Measurements from ENCODE around the gene NSMF.

Gene NSMF

GRCh38 chr9:137480686-137481683 is 21.9 kb upstream of the NSMF start (continued):
- no peak for TF ChIP-seq SP7 (tag by site-specific recombination; IDR thresholded peaks at IDR 0.05)

GRCh38 chr9:137479892-137480685 is 21.0 kb upstream of the NSMF start:
- ChIA-PET POLR2A (no interaction called here), CTCF (no interaction called here)
- H3K9me3 ChIP-seq (ENCODE audit: control insufficient read depth, insufficient read depth, low read depth, low read length): no peaks in the 10 kb centered on the region
- no peaks in the 10 kb centered on the region for H3K4me1 ChIP-seq (ENCODE audit: control insufficient read depth, insufficient read depth, low read length)
- H3K36me3 ChIP-seq (ENCODE audit: control insufficient read depth in 2 of 2, insufficient read depth in 1 of 2, low read length in 2 of 2): no peaks in the 10 kb centered on the region
- no peak overlapping the region for H3K27ac ChIP-seq (ENCODE audit: extremely low read depth, low read depth, low read length)
- TF ChIP-seq ZNF18 (tag by site-specific recombination; IDR thresholded peaks at IDR 0.05) (no peak), PATZ1 (tag by site-specific recombination; IDR thresholded peaks at IDR 0.05) (no peak), ZNF561 (tag by site-specific recombination; IDR thresholded peaks at IDR 0.05; ENCODE audit: borderline replicate concordance) (no peak), GLI2 (tag by site-specific recombination; IDR thresholded peaks at IDR 0.05; ENCODE audit: borderline replicate concordance, low read depth) (no peak), ZNF398 (tag by site-specific recombination; IDR thresholded peaks at IDR 0.05) (no peak), TCF7L2 (IDR thresholded peaks at IDR 0.05; ENCODE audit: borderline replicate concordance, low read depth, low read length) (no peak), ZSCAN4 (tag by site-specific recombination; IDR thresholded peaks at IDR 0.05) (no peak), ZNF664 (tag by site-specific recombination; IDR thresholded peaks at IDR 0.05) (no peak), ZBTB7A (tag by site-specific recombination; IDR thresholded peaks at IDR 0.05; ENCODE audit: low read depth) (no peak), KLF7 (tag by site-specific recombination; IDR thresholded peaks at IDR 0.05; ENCODE audit: borderline replicate concordance) (no peak), ZNF155 (tag by site-specific recombination; IDR thresholded peaks at IDR 0.05) (no peak), ZSCAN30 (tag by site-specific recombination; IDR thresholded peaks at IDR 0.05) (no peak), ZNF169 (tag by site-specific recombination; IDR thresholded peaks at IDR 0.05) (no peak), RBAK (tag by site-specific recombination; IDR thresholded peaks at IDR 0.05) (no peak), ZNF404 (tag by site-specific recombination; IDR thresholded peaks at IDR 0.05) (no peak), ZNF558 (tag by site-specific recombination; IDR thresholded peaks at IDR 0.05) (no peak), ZNF114 (tag by site-specific recombination; IDR thresholded peaks at IDR 0.05) (no peak), ZNF280D (tag by site-specific recombination; IDR thresholded peaks at IDR 0.05) (no peak), ZNF37A (tag by site-specific recombination; IDR thresholded peaks at IDR 0.05) (no peak)
- TF ChIP-seq, protein P1, sequence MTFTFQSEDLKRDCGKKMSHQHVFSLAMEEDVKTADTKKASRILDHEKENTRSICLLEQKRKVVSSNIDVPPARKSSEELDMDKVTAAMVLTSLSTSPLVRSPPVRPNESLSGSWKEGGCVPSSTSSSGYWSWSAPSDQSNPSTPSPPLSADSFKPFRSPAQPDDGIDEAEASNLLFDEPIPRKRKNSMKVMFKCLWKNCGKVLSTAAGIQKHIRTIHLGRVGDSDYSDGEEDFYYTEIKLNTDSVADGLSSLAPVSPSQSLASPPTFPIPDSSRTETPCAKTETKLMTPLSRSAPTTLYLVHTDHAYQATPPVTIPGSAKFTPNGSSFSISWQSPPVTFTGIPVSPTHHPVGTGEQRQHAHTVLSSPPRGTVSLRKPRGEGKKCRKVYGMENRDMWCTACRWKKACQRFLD (tag by site-specific recombination; IDR thresholded peaks at IDR 0.05): no peak
- no peak overlapping the region for H3K4me3 ChIP-seq (ENCODE audit: low read depth, low read length)

Data from HEK293 (cell line).